RWPE2 (cell line): Measurements from ENCODE around the gene MAP3K20.

ENCODE experiments used
- ATAC-seq: fragments of 200-7000 bp; cut with Tn5 transposase; 3 replicates; pipeline ENCODE4 v1.9.1; 2021; ENCODE audit warnings: low read depth
- DNase-seq: peaks from one replicate; pipeline ENCODE4 v3.0.0-alpha.2; 2020; ENCODE audit warnings: low spot score
- H3K27ac ChIP-seq: fragments of 450-650 bp; 2 replicates; pipeline ENCODE4 v1.5.1; 2017; ENCODE audit warnings: mild to moderate bottlenecking; ENCODE audit not compliant: poor library complexity, severe bottlenecking
- H3K27me3 ChIP-seq: fragments of 250-450 bp; sonication (Bioruptor Pico); 2 replicates; pipeline ENCODE4 v1.5.1; 2021; ENCODE audit warnings: mild to moderate bottlenecking, moderate library complexity; ENCODE audit not compliant: insufficient read depth, poor library complexity, severe bottlenecking
- H3K36me3 ChIP-seq: fragments of 250-450 bp; sonication (Bioruptor Pico); 2 replicates; pipeline ENCODE4 v1.5.1; 2020; ENCODE audit warnings: low read depth, mild to moderate bottlenecking, moderate library complexity
- H3K4me1 ChIP-seq: fragments of 250-450 bp; sonication (Bioruptor Pico); 2 replicates; pipeline ENCODE4 v1.5.1; 2021; ENCODE audit warnings: mild to moderate bottlenecking, moderate library complexity; ENCODE audit not compliant: insufficient read depth, poor library complexity, severe bottlenecking
- H3K4me3 ChIP-seq: fragments of 250-450 bp; sonication (Bioruptor Pico); 2 replicates; pipeline ENCODE4 v1.5.1; 2021; ENCODE audit warnings: mild to moderate bottlenecking, moderate library complexity; ENCODE audit not compliant: severe bottlenecking
- H3K9me3 ChIP-seq: fragments of 250-450 bp; sonication (Bioruptor Pico); 2 replicates; pipeline ENCODE4 v1.5.1; 2021; ENCODE audit warnings: mild to moderate bottlenecking, moderate library complexity; ENCODE audit not compliant: severe bottlenecking
- TF ChIP-seq, protein P1 (sequence below): fragments of 450-650 bp; IDR thresholded peaks from one replicate; pipeline ENCODE4 v1.5.1; 2017; ENCODE audit warnings: mild to moderate bottlenecking, moderate library complexity; ENCODE audit not compliant: poor library complexity, severe bottlenecking

MAP3K20 gene

DNA sequence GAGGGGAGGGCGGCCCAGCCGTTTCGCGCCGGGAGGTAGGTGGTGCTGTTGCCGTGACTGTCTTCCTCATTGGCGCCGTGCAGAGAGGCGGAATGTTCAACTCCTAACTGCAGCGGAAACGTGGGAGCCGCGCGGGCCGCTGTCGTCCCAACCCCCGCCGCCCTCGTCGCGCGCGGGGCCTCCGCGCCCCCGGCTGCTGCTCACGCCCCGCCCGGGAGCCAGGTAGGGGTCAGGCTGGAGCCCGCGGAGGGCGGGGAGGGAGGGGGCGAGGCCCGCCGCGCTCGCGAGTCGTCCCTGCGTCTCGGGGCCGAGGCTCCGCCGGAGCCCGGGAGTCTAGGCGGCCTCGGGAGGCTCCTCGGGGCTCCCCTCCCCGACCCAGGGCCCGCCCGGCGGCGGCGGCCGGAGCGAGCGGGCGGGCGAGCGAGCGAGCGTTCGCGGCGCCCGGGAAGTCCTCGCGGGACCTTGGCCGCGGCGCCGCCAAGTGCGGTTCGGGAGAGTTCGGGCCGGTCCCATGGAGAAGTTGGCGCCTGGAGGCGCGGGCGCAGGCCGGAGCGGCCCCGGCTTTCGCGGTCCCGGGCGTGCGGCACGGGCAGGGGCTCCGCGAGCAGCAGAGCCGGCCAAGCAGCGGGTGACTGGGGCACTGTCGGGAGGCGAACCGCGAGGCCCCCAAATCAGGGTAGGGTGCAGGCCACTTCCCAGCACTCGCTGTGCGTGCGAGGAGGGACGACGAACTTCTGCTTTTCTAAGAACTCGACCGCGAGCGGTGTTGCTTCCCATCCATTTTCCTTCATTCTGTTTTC is at the start of gene MAP3K20:
TSS of gene MAP3K20 (plus strand) at position 66 of the 800 bp plus-strand sequence. CDS start 15,186 bp downstream, outside the sequence.
- peaks cover 28% of the 10 kb centered on the region for H3K4me1 ChIP-seq
- ATAC-seq (peak; percentile 51), DNase-seq (peak; percentile 71)
- H3K36me3 ChIP-seq, result peaks cover 11% of the 10 kb centered on the region
- TF ChIP-seq, protein P1, sequence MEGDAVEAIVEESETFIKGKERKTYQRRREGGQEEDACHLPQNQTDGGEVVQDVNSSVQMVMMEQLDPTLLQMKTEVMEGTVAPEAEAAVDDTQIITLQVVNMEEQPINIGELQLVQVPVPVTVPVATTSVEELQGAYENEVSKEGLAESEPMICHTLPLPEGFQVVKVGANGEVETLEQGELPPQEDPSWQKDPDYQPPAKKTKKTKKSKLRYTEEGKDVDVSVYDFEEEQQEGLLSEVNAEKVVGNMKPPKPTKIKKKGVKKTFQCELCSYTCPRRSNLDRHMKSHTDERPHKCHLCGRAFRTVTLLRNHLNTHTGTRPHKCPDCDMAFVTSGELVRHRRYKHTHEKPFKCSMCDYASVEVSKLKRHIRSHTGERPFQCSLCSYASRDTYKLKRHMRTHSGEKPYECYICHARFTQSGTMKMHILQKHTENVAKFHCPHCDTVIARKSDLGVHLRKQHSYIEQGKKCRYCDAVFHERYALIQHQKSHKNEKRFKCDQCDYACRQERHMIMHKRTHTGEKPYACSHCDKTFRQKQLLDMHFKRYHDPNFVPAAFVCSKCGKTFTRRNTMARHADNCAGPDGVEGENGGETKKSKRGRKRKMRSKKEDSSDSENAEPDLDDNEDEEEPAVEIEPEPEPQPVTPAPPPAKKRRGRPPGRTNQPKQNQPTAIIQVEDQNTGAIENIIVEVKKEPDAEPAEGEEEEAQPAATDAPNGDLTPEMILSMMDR, result peak; percentile 71
- no peaks in the 10 kb centered on the region for H3K9me3 ChIP-seq
- H3K27me3 ChIP-seq, result no peaks in the 10 kb centered on the region
- peak within 1 kb of the TSS; percentile 74 for H3K27ac ChIP-seq
- peak within 1 kb of the TSS; percentile 70 for H3K4me3 ChIP-seq

DNA sequence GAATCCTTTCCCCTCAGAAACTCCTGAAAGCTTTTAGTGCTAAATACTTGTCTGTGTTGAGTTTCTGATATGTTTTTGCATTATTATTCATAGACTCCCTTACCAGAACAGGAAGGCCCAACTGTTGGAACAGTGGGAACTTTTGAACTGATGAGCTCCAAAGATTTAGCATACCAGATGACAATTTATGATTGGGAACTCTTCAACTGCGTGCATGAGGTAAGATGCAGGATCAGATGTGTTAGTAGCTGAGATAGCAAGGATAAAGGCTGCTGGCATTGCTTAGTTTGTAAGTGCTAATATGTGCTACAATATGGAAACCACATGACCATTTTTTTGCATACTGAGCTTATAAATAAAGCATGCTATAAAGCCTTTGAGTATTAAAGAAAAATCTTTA is 49.2 kb upstream of the MAP3K20 start:
- Histone ChIP-seq H3K9me3 (no peaks in the 10 kb centered on the region), H3K27ac (no peak overlapping the region), H3K4me3 (no peak overlapping the region), H3K27me3 (no peaks in the 10 kb centered on the region), H3K4me1 (peaks cover 10% of the 10 kb centered on the region), H3K36me3 (no peaks in the 10 kb centered on the region)
- TF ChIP-seq, protein P1, result no peak
- DNase-seq, result no peak
- ATAC-seq, result no peak

DNA sequence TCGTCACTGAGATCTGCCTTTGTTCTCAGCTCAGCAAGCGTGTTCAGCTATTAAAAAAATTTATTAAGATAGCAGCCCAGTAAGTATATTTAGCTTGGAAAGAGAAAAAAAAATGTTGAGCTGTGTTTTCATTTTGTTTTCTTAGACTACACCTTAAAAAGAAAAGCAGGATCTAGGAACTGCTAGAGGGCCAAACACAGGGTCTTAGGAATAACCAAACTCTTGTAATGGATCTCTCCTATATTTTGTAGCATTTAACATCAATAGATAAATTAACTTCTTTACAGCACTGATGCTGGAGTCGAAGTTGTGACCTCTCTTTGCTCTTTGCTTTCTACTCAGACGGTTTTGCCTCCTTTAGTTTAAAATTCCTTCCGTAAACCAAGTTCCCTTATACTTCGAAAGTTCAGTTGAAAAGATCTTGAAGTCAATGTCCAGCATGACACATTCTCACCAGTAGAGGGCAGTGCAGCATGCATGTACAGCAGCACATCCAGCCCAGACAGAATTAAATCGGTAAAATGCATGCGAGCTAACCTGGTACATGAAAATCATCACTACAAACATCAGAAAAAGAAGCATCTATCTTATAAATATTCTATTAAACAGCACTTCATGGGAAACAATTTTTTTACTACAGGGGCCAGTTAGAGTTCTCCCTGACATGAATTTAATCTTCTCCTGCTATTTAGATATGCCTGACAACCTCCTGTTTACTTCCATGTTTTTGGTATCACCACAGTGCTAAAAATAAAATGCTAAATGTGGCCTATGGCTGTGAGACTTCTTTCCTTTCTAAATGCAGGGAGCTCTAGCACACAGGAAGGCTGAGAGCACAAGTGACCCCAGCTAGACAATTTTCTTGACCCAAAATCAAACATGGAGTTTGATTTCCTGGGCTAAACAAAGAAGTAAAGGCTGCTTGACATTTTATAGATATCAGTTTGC is 48.2 kb upstream of the MAP3K20 start:
- Histone ChIP-seq H3K27me3 (no peaks in the 10 kb centered on the region), H3K9me3 (no peaks in the 10 kb centered on the region), H3K4me1 (peaks cover 11% of the 10 kb centered on the region), H3K36me3 (no peaks in the 10 kb centered on the region), H3K4me3 (no peak overlapping the region), H3K27ac (no peak overlapping the region)
- DNase-seq (no peak), ATAC-seq (peak; percentile 68)
- TF ChIP-seq, protein P1, result peak; percentile 95

DNA sequence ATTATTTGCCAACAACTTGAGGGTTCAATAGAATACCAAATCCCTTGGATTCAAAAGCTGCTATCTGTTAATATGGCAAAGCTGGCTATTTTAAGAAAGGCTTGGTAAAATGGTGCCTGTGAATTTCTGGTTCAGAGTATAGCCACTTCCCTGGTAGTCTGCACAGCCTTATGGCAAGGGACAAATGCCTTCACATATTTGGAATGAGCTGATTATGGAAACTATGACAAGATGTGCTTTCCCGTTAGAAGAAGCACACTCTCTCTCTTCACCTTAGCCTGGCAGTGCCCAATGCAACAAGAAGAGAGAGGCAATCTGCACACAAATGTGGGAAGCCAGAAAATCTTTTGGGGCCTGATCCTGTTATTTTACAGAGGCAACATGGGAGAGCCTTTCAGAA is 47.5 kb upstream of the MAP3K20 start:
- TF ChIP-seq, protein P1, result no peak
- ATAC-seq, result no peak
- DNase-seq, result no peak
- Histone ChIP-seq H3K27me3 (no peaks in the 10 kb centered on the region), H3K4me3 (no peak overlapping the region), H3K9me3 (no peaks in the 10 kb centered on the region), H3K36me3 (no peaks in the 10 kb centered on the region), H3K27ac (no peak overlapping the region), H3K4me1 (peaks cover 11% of the 10 kb centered on the region)
